Esophagus (tissue), 2 donors: ENCODE data around the gene FMNL2. TPM values are rescaled to one million over a fixed set of nuclear protein-coding genes. Genes with fewer than 3 reads are reported as not detected.
A peak's percentile ranks its signal among the peaks of the same experiment; 100 is the strongest.

Source experiments
- H3K27ac ChIP-seq, 2 donors: one replicate each; pipeline ENCODE4 v1.5.1; 2013; ENCODE audit warnings: low read depth in 2 of 2, mild to moderate bottlenecking in 2 of 2, inconsistent platforms in 1 of 2, low read length in 1 of 2, moderate library complexity in 1 of 2
- H3K27me3 ChIP-seq, 2 donors: one replicate each; pipeline ENCODE4 v1.6.1; 2013; ENCODE audit warnings: low read length in 2 of 2, control low read depth in 1 of 2, mild to moderate bottlenecking in 1 of 2; ENCODE audit not compliant: insufficient read depth in 2 of 2, control insufficient read depth in 1 of 2
- H3K36me3 ChIP-seq, 2 donors: one replicate each; pipeline ENCODE4 v1.6.1; 2013; ENCODE audit warnings: low read length in 1 of 2; ENCODE audit not compliant: control insufficient read depth in 2 of 2, insufficient read depth in 2 of 2
- H3K4me1 ChIP-seq, 2 donors: one replicate each; pipeline ENCODE4 v1.6.1; 2013; ENCODE audit warnings: low read length in 1 of 2; ENCODE audit not compliant: control insufficient read depth in 2 of 2, insufficient read depth in 2 of 2
- H3K4me3 ChIP-seq, 2 donors: one replicate each; pipeline ENCODE4 v1.5.1; 2013; ENCODE audit warnings: low read length in 2 of 2, mild to moderate bottlenecking in 2 of 2, low read depth in 1 of 2, moderate library complexity in 1 of 2
- H3K9me3 ChIP-seq, 2 donors: one replicate each; pipeline ENCODE4 v1.6.1; 2013; ENCODE audit warnings: mild to moderate bottlenecking in 2 of 2, low read depth in 1 of 2, low read length in 1 of 2, moderate library complexity in 1 of 2; ENCODE audit not compliant: control insufficient read depth in 2 of 2, insufficient read depth in 1 of 2
- WGBS, 2 donors: extraction: QIAGEN DNeasy Blood & Tissue Kit; methylation state at CpG; one replicate each; pipeline ENCODE4 v1.1.7; 2013; 5-methylcytosine and 5-hydroxymethylcytosine counted together
- polyA plus RNA-seq, 2 donors: library from polyadenylated mRNA; stranded (reverse); fragments of 200-250 nt; gene quantifications; one replicate each; pipeline ENCODE4 v1.2.3, GENCODE V29; 2013
- donor health status: healthy with polysubstance abuse.
- donor health status: Bipolar disorder and iron deficiency.

Gene FMNL2
- polyA plus RNA-seq, 2 donors: 4.2 to 5.3 TPM

DNA sequence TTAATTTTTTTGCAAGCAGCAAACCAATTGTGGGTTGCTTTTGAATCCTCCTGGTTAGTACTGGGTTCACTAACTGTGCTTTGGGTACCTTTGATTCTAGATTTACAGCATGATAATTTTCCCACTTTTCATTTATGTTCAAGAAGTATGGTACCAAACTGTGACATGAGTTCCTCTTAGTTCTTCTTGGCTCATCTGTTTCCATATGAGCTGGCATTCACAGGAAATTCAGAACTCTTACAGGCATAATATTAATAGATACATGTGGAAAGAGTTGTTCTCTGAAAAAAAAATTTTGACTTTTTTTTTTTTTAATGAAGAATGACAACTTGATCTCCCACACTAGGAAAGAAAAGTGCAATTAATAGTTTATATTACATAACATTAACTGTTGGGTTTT is 59.4 kb downstream of the FMNL2 start:
- H3K27ac ChIP-seq: no peak overlapping the region
- no peaks in the 10 kb centered on the region for H3K4me1 ChIP-seq
- H3K27me3 ChIP-seq: no peaks in the 10 kb centered on the region

DNA sequence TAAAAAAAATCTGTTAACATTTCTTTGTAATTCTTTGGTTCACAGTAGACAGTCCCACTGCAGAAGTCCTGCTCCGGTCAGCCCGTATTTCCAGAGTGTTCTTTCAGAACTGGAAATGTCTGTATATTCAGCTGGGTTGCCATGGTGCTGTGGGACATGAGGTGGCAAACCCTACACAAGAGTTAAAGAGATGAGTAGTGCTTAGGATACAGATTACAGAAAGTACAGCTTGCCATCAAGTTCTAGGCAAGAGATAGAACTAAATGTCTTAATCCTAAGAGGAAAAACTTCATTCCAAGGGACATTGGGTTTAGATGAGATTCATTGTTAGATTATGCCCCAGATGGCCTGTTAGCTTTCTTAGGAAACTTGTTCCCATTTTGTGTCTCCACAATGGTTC is 60.1 kb downstream of the FMNL2 start:
- Histone ChIP-seq H3K27ac (no peak overlapping the region), H3K36me3 (no peaks in the 10 kb centered on the region), H3K9me3 (no peaks in the 10 kb centered on the region), H3K4me3 (no peak overlapping the region), H3K27me3 (no peaks in the 10 kb centered on the region), H3K4me1 (no peaks in the 10 kb centered on the region)
- 68 to 81% methylated on average over 2 of the region's 2 CpGs for WGBS, 2 donors

More for the DNA sequence above, 59.4 kb downstream of the FMNL2 start:
- Histone ChIP-seq H3K36me3 (no peaks in the 10 kb centered on the region), H3K4me3 (no peak overlapping the region), H3K9me3 (no peaks in the 10 kb centered on the region)

DNA sequence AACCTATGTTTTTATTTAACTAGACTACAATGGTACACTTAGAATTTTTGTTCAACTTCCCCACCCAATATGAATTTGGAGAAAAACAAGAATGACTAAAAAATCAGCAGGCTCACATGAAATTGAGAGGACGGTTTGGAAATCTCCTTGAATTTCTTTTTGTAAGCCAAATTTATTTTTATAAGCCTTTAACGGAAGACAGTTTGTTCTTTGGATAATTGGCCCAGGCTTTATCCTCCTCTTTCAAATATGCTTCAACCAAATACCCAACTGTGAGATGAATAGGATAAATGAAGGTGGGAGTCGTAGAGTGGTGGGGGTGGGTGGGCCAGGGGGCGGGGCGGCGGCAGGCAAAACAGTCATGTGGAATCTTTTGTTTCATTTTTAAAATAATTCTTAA is 60.6 kb downstream of the FMNL2 start:
- H3K36me3 ChIP-seq: no peaks in the 10 kb centered on the region
- no peaks in the 10 kb centered on the region for H3K9me3 ChIP-seq
- peak overlapping the region in 1 of 2 donors; percentile 37 for H3K27ac ChIP-seq
- H3K4me1 ChIP-seq: no peaks in the 10 kb centered on the region
- no peak overlapping the region for H3K4me3 ChIP-seq
- H3K27me3 ChIP-seq: no peaks in the 10 kb centered on the region
- 73 to 80% methylated on average over 6 of the region's 6 CpGs for WGBS, 2 donors

DNA sequence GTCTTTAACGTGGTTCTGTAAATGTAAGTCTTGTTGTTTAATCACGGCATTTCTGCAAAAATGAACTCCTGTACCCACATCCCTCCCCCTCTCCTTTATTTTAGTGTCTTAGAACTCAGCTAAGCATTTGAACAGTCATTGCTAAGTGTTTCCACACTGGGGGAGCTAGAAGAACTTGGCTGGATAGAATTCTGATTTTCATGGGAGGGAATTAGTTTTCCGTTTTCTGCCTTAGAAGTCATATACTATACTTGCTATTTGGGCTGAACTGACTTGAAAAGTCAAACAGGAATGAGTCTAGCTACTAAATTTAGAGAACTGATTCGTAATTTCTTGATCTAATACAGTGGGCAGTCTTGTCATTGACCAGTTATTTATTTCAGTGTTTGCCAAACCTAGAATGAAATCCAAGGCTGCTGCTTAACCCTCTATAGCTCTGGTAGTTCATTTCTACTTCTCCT is 61.1 kb downstream of the FMNL2 start:
- no peaks in the 10 kb centered on the region for H3K27me3 ChIP-seq
- no peak overlapping the region for H3K4me3 ChIP-seq
- no peaks in the 10 kb centered on the region for H3K9me3 ChIP-seq
- H3K36me3 ChIP-seq: no peaks in the 10 kb centered on the region
- peak overlapping the region in 1 of 2 donors; percentile 37 for H3K27ac ChIP-seq
- no peaks in the 10 kb centered on the region for H3K4me1 ChIP-seq
- 68 to 72% methylated on average over 4 of the region's 4 CpGs for WGBS, 2 donors

DNA sequence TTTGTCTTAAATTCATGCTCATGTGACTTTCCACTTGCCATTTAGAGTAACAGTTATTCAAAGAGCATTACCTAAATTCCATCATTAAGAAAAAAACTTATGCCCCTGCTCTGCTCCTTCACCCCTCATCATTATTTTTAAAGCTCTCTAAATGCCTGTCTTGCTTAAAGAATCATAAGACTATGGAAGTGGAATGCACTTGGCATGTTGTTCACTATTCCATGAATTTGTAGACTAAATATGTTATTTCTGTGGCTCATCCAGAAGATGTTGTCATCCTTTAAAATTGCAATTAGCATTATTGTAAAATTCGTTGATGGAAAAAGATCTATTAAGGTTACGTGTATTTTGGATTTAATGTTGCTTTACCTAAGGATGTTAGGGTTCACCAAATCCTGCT is 61.8 kb downstream of the FMNL2 start:
- Histone ChIP-seq H3K36me3 (no peaks in the 10 kb centered on the region), H3K27ac (no peak overlapping the region), H3K4me1 (no peaks in the 10 kb centered on the region), H3K4me3 (no peak overlapping the region), H3K27me3 (no peaks in the 10 kb centered on the region), H3K9me3 (no peaks in the 10 kb centered on the region)
- WGBS, 2 donors: 69 to 70% methylated on average over 2 of the region's 2 CpGs

DNA sequence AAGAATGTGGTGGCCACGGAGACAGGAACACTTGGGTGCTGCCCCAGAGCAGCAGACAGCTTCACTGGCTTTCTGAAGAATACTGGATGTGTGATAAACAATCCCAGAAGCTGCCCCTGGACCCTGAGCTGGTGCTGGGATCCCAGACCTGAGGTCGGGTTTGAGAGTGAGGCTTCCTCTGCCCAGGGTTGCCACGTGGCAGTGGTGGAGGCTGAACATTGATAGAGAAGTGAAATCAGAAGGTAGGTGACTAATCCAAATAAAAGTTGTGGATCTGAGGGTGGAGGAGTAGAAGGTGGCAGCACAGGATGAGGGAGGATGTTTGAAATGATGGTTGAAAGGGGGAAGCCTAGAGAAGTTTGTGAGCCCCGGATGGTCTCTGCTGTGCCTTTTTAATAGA is 64.0 kb downstream of the FMNL2 start:
- Histone ChIP-seq H3K27ac (no peak overlapping the region), H3K36me3 (no peaks in the 10 kb centered on the region), H3K4me1 (no peaks in the 10 kb centered on the region), H3K27me3 (no peaks in the 10 kb centered on the region), H3K9me3 (no peaks in the 10 kb centered on the region), H3K4me3 (no peak overlapping the region)
- 80 to 82% methylated on average over 4 of the region's 4 CpGs for WGBS, 2 donors

DNA sequence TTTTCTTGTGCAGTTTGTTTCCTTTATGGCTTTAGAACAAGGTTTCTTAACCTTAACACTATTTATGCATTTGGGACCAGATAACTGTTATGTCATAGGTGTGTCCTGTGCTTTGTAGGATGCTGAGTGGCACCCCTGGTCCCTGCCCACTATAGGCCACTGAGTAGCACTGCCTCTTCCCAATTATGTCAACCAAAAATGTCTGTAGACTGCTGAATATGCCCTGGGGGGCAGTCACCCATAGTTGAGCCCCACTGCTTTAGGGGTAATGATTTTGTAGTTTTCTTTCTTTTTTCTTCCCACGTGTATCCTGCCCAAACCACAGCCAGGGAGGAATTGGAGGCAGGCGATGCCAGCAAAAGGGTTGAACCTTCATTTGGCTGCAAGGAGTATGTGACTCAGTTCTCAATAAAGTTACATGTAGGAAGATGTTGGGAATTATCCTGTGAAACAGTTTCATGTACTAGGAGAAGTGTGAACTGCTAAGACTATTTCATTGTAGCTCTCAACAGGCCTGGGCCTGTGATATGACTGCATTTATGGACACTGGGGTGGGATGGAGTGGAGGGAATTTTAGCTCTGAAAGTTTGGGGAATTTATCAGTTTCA is 65.7 kb downstream of the FMNL2 start:
- H3K27ac ChIP-seq: no peak overlapping the region
- H3K4me1 ChIP-seq: no peaks in the 10 kb centered on the region
- H3K4me3 ChIP-seq: no peak overlapping the region
- H3K9me3 ChIP-seq: no peaks in the 10 kb centered on the region
- WGBS, 2 donors: 55 to 61% methylated on average over 2 of the region's 2 CpGs
- H3K36me3 ChIP-seq: no peaks in the 10 kb centered on the region
- H3K27me3 ChIP-seq: no peaks in the 10 kb centered on the region

DNA sequence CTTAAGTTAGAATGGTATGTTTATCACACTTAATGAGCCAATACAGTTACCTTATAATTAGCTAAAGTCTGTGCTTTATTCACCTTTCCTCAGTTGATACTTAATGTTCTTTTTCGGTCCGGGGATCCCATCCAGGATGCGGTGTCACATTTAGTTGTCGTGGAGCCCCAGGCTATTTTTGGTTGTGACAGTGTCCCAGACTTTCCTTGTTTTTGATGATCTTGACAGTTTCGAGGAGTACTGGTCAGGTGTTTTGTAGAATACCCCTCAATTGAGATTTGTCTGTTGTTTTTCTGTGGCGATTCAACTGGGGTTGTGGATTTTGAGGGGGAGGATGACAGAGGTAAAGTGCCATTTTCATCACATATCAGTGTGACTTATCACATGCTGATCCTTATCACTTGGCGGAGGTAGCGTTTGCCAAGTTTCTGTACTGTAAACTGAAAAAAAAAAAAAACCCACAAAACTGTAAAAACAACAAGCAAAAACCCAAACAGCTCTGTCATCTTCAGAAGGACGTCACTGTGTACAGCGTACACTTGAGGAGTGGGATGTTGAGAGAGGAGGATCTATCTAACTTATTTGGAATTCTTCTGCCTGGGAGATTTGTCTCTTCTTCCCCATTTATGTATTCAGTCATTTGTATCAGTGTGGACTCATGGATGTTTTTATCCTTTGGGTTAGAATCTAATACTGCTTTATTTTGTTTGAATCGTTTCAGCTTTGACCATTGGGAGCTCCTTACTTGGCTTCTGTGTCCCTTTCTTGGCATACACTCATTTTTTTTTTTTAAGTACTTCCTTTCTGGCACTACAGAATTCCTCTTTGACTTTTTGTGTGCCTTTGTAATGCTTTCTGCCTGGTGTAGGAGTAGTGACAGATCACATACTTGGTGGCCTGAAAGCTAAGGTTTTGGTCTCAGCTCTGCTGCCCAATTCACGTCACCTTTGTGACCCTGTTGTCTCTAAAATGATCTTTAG is 68.1 kb downstream of the FMNL2 start:
- H3K36me3 ChIP-seq: no peaks in the 10 kb centered on the region
- 69 to 73% methylated on average over 12 of the region's 12 CpGs for WGBS, 2 donors

DNA sequence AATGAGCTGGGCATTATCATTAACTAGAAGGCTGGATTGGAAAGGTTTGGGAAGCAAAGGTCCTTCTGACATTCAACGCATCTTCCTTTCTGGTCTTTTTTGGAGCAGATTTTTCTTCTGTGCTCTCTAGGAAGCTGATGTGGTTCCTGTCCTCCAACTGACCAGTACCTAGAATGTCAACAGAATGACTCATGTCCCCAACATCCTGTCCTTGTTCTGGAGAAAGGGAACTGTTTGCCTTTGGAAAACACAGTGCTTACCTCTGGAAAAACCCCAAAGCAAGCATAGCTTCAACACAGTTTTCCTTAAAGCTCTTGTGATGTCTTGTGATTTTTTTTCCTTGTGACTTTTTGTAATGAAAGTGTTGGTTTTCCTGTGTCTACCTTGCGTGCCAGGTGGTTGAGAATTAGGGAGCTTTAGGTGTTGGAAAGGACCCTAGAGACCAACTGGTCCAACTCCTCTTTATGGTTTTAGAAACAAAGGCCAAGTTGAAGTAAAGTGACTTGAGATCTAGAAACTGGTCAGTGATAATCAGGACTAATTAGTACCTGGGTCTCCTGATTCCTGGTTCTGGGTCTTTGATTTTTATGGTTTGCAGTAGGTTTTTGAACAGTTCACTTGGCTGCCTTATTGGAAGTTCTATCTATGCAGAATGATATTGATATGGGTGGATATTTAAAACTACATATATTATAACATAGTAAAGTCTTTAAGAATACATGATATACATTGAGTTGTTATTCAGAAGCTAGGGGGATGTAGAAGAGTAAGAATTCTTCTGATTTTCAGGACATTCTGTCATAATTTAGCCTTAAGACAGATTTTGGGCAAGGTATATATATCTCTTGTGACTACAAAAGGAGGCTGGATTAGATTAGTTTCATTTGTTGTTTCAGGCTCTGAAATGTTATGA is 70.5 kb downstream of the FMNL2 start:
- WGBS, 2 donors: 83 to 86% methylated on average over 2 of the region's 2 CpGs
- no peaks in the 10 kb centered on the region for H3K9me3 ChIP-seq
- H3K4me3 ChIP-seq: no peak overlapping the region
- H3K27me3 ChIP-seq: no peaks in the 10 kb centered on the region
- peaks cover 0 to 2% of the 10 kb centered on the region in 2 donors for H3K4me1 ChIP-seq
- no peaks in the 10 kb centered on the region for H3K36me3 ChIP-seq
- no peak overlapping the region for H3K27ac ChIP-seq

More for the DNA sequence above, 68.1 kb downstream of the FMNL2 start:
- H3K27me3 ChIP-seq: no peaks in the 10 kb centered on the region
- H3K9me3 ChIP-seq: no peaks in the 10 kb centered on the region
- no peaks in the 10 kb centered on the region for H3K4me1 ChIP-seq
- no peak overlapping the region for H3K27ac ChIP-seq
- no peak overlapping the region for H3K4me3 ChIP-seq
